GM20431 (cell line): ENCODE results near the gene ACTL6A.

ENCODE experiments used
- in situ Hi-C: fragments of 300-500 bp; cut with MseI, MboI; formaldehyde crosslinking; loops from one replicate; pipeline ENCODE4 v1.15.0; 2020; ENCODE audit warnings: low sequenced_read_pairs; ENCODE audit not compliant: unreplicated experiment

The ACTL6A gene

GRCh38 chr3:179580992-179581391, 18.3 kb downstream of the ACTL6A start:
- in situ Hi-C loops, result no loop called here

DNA sequence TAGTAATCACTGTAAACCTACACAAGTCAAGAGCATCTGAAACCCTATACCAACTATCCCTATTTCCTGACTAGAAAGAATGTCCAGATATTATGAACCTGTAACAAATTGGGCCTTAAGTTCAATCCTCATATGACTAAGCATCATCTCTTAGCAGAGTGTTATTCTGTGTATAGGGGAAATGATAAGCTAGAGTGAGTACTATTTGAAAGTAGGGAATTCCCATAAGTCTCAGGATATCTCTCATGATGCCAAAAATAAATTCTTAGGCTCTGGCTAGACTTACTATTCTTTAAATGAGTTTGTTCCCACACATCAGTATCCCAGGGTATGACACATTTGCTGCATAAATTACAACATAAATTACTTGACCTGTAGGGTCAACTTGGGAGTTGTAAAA, 26.4 kb downstream of the ACTL6A start:
- in situ Hi-C loops, result no loop called here

- in situ Hi-C loops, result no loop called here
Observed at GRCh38 chr3:179590669-179591068, 27.9 kb downstream of the ACTL6A start.

DNA sequence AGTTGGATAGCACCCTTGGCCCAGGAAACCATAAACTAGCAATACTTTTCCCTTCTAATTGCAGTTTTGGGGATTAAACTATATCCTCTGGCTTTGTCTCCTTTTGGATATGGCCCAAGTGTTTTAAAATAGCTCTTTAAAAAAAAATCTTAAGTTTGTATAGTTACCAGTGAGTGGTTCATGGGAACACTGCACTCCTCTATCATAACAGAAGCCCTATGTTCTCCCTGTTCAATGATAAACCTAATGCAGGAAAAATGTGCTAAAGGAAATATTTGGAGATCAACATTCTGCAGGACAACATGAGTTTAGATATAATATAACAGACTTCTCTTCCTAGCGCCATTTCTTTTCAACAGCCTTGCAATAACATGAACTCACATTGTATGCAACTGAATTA, 28.6 kb downstream of the ACTL6A start:
- in situ Hi-C loops, result no loop called here

DNA sequence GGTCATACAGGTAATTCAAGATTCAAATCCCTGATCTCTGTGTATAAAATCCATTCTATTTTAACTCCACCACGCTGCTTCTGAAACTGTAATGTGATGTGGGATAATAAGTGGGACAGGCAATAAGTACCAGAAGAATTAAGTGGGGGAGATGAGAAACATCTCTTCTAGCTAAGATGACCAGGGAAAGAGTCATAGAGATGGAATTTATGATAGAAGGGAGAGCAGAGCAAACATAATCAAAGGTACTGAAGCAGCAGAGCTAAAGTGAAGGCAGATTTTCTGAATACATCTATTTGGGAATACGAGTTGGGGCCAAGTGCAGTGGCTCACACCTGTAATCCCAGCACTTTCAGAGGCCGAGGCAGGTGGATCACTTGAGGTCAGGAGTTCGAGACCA, 36.8 kb downstream of the ACTL6A start:
- in situ Hi-C loops, result no loop called here

- in situ Hi-C loops, result no loop called here
Observed at GRCh38 chr3:179603321-179603720, 40.6 kb downstream of the ACTL6A start.

GRCh38 chr3:179603831-179604230, 41.1 kb downstream of the ACTL6A start:
- in situ Hi-C loops, result no loop called here

DNA sequence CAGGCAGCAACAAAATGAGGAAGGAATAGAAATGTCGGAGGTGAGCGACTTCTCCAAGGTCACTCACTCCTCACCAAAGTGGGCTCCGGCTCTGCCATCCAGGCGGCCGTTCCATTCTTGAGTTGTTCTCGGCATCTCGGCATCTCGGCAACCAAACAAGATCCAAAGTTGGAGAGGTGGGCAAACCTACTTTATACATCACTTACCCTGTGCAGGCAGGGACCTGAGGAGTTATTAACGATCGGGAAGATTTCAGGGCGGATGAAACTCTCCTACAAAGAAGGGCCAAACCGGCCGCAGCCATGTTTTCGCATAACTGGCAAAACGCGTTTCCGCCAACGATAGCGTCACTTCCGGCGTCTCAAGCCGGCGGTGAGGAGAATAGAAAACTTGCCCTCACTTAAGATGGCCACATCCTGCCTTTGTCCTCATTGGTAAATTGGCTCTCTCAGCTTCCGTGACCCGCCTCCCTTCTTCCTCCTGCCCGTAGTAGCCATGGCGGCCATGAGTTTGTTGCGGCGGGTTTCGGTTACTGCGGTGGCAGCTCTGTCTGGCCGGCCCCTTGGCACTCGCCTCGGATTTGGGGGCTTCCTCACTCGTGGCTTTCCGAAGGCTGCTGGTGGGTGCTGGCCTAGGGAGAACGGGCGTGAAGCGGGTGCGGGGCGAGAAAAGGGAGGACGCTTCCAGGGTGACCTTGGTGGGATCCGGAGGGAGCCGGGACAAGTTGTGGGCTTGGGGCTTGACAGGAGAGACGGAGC, 41.8 kb downstream of the ACTL6A start, which contains the start of the genes MRPL47 and NDUFB5:
TSS of gene MRPL47 (minus strand) at position 318 of the 758 bp plus-strand sequence. CDS start at position 304, 14 bp downstream.
TSS of gene NDUFB5 (plus strand) at position 474 of the 758 bp plus-strand sequence. CDS start at position 496, 22 bp downstream.
- in situ Hi-C loops, result no loop called here

GRCh38 chr3:179606534-179607085, 43.9 kb downstream of the ACTL6A start:
- in situ Hi-C loops, result no loop called here

DNA sequence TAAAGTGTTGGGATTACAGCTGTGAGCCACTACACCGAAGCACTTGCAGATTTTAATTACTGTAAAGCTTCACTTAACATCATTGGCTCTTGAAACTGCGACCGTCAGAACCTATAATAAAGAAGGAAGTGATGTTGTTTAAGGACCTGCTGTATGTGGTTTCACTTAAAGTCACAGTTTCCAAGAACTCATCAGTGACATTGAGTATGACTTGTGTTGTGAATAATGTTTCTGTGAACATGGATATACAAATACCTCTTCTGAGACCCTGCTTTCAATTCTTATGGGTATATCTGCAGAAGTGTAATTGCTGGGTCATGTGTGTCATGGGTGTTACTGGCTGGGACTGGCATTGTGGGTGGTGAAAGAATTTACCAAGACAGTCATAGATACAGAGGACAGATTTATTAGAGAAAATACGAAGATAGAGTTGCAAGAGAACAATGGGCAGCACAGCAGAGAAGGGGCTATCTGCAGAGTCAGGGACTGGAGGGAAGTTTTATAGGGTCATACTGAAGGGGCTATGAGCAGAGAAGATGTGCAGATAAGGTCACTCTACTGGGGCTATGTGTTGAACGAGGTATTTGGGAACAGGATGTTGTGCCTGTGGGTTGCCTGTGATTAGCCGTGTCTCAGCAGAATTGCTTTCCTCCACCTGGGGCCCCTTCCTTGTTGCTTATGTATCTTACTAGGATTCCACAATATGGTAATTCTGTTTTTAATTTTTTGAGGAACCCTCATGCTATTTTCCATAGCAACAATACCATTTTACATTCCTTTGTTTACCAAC, 46.4 kb downstream of the ACTL6A start:
- in situ Hi-C loops, result no loop called here

DNA sequence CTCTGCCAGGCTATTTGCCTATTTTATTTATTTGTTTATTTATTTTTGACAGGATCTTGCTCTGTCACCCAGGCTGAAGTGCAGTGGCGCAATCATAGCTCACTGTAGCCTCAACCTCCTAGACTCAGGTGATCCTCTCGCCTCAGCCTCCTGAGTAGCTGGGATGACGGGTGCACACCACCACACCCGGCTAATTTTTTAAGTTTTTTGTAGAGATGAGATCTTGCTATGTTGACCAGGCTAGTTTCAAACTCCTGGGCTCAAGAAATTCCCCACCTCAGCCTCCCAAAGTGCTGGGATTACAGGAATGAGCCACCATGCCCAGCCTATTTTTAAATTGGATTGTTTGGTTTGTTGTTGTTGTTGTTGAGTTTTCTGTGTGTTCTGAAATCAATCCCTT, 47.3 kb downstream of the ACTL6A start:
- in situ Hi-C loops, result no loop called here

- in situ Hi-C loops, result no loop called here
Observed at GRCh38 chr3:179613807-179614206, 51.1 kb downstream of the ACTL6A start.

DNA sequence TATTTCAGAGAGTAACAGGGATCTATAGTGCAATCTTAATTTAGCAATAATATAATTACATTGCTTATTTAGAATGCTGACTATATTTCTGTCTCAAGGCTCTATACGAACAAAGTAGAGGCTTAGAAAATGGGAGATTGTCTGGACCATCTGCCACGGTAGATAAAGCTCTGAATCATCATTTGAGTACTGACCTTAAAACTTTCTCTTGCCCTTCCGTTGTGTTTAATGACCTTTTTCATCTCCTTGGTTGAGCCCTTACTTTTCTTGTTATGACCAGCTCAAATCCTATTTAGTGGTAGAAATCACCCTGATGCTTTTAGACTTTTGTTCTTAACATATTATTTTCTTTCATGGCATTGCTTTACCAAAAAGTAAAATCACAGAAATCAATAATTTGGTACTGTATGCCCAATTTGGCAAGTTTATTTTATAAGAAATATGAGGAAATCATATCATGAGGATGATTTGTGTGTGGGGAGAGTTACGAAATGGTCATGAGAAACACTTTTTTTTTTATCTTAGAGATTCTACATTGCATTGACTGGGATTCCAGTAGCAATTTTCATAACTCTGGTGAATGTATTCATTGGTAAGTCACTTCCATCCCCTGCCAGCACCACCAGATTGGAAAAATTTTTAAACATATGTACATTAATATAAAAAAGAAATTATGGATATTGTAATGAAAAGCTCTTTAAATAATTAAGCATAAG, 52.9 kb downstream of the ACTL6A start:
- in situ Hi-C loops, result no loop called here

GRCh38 chr3:179622023-179622422, 59.3 kb downstream of the ACTL6A start:
- in situ Hi-C loops, result no loop called here

DNA sequence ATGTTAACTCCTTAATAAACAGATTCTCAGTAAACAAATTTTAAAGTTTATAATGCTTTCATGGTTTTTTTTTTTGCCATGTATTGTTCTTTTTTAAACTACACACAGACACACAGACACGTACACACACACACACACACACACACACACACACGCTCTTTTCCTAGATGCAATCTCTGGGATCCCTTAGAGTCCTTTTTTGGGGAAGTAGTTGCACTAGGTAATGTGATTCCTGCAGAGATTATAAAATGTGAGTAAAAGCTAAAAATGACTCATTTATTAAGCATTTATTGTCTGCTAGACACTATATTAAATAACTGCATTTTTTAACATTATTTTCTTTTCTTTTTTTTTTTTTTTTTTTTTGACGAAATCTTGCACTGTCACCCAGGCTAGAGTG, 61.7 kb downstream of the ACTL6A start:
- in situ Hi-C loops, result no loop called here

DNA sequence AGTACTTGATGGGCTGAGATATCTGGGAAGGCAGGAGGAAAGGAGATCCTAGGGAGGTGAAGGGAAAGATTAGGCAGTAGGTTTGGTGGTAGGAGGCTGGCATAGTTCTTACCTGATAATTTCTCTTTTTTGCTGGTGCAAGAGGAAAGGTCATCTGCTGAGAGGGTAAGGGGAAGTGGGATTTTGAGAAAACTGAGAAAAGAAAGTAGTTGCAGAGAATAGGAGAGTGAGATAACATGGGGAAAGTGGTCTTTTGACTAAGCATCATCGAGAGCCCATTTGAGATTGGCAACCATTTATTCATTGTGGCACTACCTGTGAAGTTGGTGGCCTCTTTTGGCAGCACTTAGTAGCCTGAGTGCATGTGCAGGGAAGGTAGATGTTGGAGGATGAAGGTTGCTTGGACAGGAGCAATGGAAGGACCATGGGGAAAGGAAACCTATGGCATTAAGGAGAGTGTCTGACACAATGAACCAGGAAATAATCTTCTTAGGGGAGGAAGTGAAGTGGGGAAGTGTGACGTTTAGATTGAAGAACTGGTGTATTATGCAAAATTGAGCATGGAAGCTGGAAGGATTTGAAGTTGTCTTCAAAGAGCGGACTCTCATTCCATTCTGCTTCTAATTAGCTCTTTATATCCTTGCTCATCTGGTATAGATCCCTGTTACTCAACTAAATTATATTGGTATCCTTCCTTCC, 68.2 kb downstream of the ACTL6A start:
- in situ Hi-C loops, result no loop called here
